Measurements from ENCODE around the gene NR3C1. TPM values are rescaled to one million over a fixed set of nuclear protein-coding genes. Genes with fewer than 3 reads are reported as not detected.

NR3C1 gene
- total and polyA plus RNA-seq, 7 donors = 5.5 to 65.6 (median 36.0) TPM

DNA sequence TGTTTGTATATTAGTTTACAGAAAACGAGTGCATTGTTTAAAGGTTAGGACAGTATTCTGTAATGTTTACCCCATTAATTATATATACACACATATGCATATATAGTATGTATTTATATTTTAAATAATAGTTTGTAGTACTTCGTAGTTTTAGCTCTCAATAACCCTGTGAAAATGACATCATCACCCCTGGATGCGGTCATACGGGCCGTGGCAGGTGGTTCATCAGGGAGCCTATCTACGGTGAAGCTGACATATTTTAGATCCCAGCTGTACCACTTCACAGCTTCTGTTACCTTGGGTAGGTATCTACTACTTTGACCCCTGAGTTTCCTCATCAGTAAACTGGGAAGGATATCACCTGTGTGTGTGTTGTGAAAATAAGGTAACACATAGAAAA, 87.1 kb downstream of the NR3C1 start:
- peaks cover 0 to 14% (median 0%) of the 10 kb centered on the region in 4 donors for H3K36me3 ChIP-seq
- H3K9me3 ChIP-seq = no peaks in the 10 kb centered on the region
- intact Hi-C loops (cut with DNase I) = no loop called here
- H3K4me1 ChIP-seq = peaks cover 0 to 60% (median 33%) of the 10 kb centered on the region in 4 donors
- no peak overlapping the region for H3K4me3 ChIP-seq
- TF ChIP-seq POLR2A (IDR thresholded peaks at IDR 0.05) = no peak
- no peak for TF ChIP-seq EP300 (IDR thresholded peaks at IDR 0.05)
- TF ChIP-seq POLR2AphosphoS5 (IDR thresholded peaks at IDR 0.05) = no peak
- TF ChIP-seq CTCF (IDR thresholded peaks at IDR 0.05) = no peak
- DNase-seq = no peak
- H3K27ac ChIP-seq = no peak overlapping the region
- H3K27me3 ChIP-seq = no peaks in the 10 kb centered on the region
- 91% methylated on average over 6 of the region's 6 CpGs for WGBS, 2 donors

GRCh38 chr5:143315929-143316328, 87.6 kb downstream of the NR3C1 start:
- H3K36me3 ChIP-seq = peaks cover 0 to 16% (median 0%) of the 10 kb centered on the region in 4 donors
- peaks cover 0 to 60% (median 33%) of the 10 kb centered on the region in 4 donors for H3K4me1 ChIP-seq
- no peaks in the 10 kb centered on the region for H3K9me3 ChIP-seq
- DNase-seq = no peak
- no peaks in the 10 kb centered on the region for H3K27me3 ChIP-seq
- H3K27ac ChIP-seq = no peak overlapping the region
- WGBS, 2 donors = 93 to 94% methylated on average over 6 of the region's 6 CpGs
- TF ChIP-seq POLR2AphosphoS5 (IDR thresholded peaks at IDR 0.05) = no peak
- no peak for TF ChIP-seq EP300 (IDR thresholded peaks at IDR 0.05)
- no peak for TF ChIP-seq POLR2A (IDR thresholded peaks at IDR 0.05)
- no peak for TF ChIP-seq CTCF (IDR thresholded peaks at IDR 0.05)
- H3K4me3 ChIP-seq = no peak overlapping the region
- intact Hi-C loops (cut with DNase I) = no loop called here

- Histone ChIP-seq H3K36me3 (peaks cover 0 to 17% (median 0%) of the 10 kb centered on the region in 4 donors), H3K4me3 (no peak overlapping the region), H3K27ac (no peak overlapping the region), H3K4me1 (peaks cover 0 to 62% (median 33%) of the 10 kb centered on the region in 4 donors), H3K27me3 (no peaks in the 10 kb centered on the region), H3K9me3 (no peaks in the 10 kb centered on the region)
- TF ChIP-seq CTCF (IDR thresholded peaks at IDR 0.05) = no peak
- TF ChIP-seq POLR2AphosphoS5 (IDR thresholded peaks at IDR 0.05) = no peak
- TF ChIP-seq EP300 (IDR thresholded peaks at IDR 0.05) = no peak
- no peak for TF ChIP-seq POLR2A (IDR thresholded peaks at IDR 0.05)
- intact Hi-C loops (cut with DNase I) = no loop called here
- 92 to 94% methylated on average over 3 of the region's 3 CpGs for WGBS, 2 donors
- DNase-seq = no peak
Observed at GRCh38 chr5:143315214-143315613, 88.3 kb downstream of the NR3C1 start.

GRCh38 chr5:143314659-143315058, 88.8 kb downstream of the NR3C1 start:
- Histone ChIP-seq H3K9me3 (no peaks in the 10 kb centered on the region), H3K4me3 (no peak overlapping the region), H3K27ac (peak overlapping the region in 1 of 4 donors; percentile 46), H3K4me1 (peaks cover 0 to 60% (median 33%) of the 10 kb centered on the region in 4 donors), H3K36me3 (peaks cover 0 to 22% (median 0%) of the 10 kb centered on the region in 4 donors), H3K27me3 (no peaks in the 10 kb centered on the region)
- no peak for DNase-seq
- TF ChIP-seq POLR2A (IDR thresholded peaks at IDR 0.05) = no peak
- TF ChIP-seq POLR2AphosphoS5 (IDR thresholded peaks at IDR 0.05) = no peak
- TF ChIP-seq EP300 (IDR thresholded peaks at IDR 0.05) = no peak
- TF ChIP-seq CTCF (IDR thresholded peaks at IDR 0.05) = no peak
- intact Hi-C loops (cut with DNase I) = no loop called here

- Histone ChIP-seq H3K27me3 (no peaks in the 10 kb centered on the region), H3K4me1 (peaks cover 0 to 55% (median 35%) of the 10 kb centered on the region in 4 donors), H3K36me3 (peaks cover 0 to 28% (median 0%) of the 10 kb centered on the region in 4 donors), H3K4me3 (no peak overlapping the region), H3K27ac (peak overlapping the region in 2 of 4 donors; percentile 15 to 46), H3K9me3 (no peaks in the 10 kb centered on the region)
- DNase-seq = no peak
- TF ChIP-seq POLR2A (IDR thresholded peaks at IDR 0.05) (no peak), POLR2AphosphoS5 (IDR thresholded peaks at IDR 0.05) (no peak), CTCF (IDR thresholded peaks at IDR 0.05) (no peak), EP300 (IDR thresholded peaks at IDR 0.05) (no peak)
- 63 to 79% methylated on average over 1 of the region's 1 CpG for WGBS, 2 donors
- intact Hi-C loops (cut with DNase I) = no loop called here
Observed at GRCh38 chr5:143314099-143314498, 89.4 kb downstream of the NR3C1 start.

All from sigmoid colon (tissue), 7 donors.